Fibroblast of the aortic adventitia (primary cell): ENCODE data around the gene KRTAP10-6. TPM values are rescaled to one million over a fixed set of nuclear protein-coding genes. Genes with fewer than 3 reads are reported as not detected.
"Not testable (repeated sequence)": the region's sequence is repeated elsewhere in the genome, so short reads cannot be mapped to it uniquely, and the experiment has no call there.

Source experiments
- DNase-seq: peaks from one replicate; pipeline ENCODE4 v3.0.0-alpha.2; 2010; ENCODE audit warnings: low read depth
- H3K4me3 ChIP-seq: 2 replicates; pipeline ENCODE4 v1.5.1; 2011; ENCODE audit warnings: low read depth, mild to moderate bottlenecking, control low read depth, low read length, moderate library complexity
- CTCF ChIP-seq: IDR thresholded peaks from 2 replicates; pipeline ENCODE4 v1.5.1; 2011; ENCODE audit warnings: mild to moderate bottlenecking, low read length, control low read depth, inconsistent platforms; ENCODE audit not compliant: insufficient read depth
- total RNA-seq: library from RNA; depleted of rRNA; stranded (reverse); fragments of >200 nt; gene quantifications from 2 replicates; pipeline ENCODE4 v1.2.3, GENCODE V29; 2012; ENCODE audit warnings: low replicate concordance

KRTAP10-6 gene
- total RNA-seq, 1 donor: not detected

DNA sequence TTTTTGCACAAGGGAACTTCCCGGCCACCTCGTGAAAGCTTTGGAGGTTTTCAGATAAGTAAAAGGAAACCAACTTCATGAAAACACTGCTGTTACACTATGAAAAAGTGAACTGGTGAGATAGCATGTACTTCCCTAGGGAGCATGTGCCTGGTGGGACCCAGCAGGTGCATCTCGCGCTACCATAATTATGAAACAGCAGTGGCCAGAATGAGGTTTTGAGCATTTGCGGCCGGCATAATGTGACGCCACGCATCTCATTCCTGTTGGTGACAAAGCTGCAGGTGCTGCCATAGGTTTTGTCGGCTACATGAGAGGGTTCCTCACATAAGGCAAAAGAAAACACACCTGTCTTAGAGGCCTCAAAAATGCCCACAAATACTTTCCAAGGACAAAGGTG, 35.4 kb downstream of the KRTAP10-6 start:
- no peak for DNase-seq
- TF ChIP-seq CTCF: no peak
- H3K4me3 ChIP-seq: no peak overlapping the region

DNA sequence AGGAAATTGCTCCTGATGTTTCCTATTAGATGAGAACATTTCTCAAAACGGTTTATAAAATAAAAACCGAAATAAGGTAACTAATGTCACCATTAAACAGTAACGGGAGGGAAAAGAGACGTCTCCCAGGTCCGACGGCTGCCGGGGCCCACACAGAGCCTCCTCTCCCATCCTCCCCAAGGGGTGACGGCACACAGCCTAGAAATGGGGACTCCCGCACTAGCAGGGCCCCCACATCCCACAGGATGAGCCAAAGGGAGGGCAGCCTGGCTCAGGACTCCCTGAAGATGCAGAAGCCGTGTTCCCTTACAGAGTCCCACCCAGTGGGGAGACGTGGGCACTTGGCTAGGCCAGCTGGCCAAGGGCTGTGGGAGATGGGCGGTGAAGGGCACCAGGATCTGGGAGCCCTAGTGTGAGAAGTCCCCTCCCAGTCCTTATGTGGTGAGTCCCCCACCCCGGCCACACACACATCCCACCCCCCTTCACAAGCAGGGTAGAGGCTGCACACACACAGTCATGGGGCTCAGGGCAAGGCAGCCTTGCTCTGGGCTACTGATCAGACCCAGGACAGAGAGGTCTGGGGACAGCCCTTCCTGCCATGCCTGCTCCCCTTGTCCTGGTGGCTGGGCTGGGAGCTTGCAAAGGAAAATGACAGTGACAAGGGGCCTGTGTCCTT, 37.0 kb downstream of the KRTAP10-6 start:
- H3K4me3 ChIP-seq: no peak overlapping the region
- no peak for TF ChIP-seq CTCF
- DNase-seq: no peak

GRCh38 chr21:44552681-44553080, 39.6 kb downstream of the KRTAP10-6 start:
- no peak for DNase-seq
- H3K4me3 ChIP-seq: no peak overlapping the region
- TF ChIP-seq CTCF: no peak

DNA sequence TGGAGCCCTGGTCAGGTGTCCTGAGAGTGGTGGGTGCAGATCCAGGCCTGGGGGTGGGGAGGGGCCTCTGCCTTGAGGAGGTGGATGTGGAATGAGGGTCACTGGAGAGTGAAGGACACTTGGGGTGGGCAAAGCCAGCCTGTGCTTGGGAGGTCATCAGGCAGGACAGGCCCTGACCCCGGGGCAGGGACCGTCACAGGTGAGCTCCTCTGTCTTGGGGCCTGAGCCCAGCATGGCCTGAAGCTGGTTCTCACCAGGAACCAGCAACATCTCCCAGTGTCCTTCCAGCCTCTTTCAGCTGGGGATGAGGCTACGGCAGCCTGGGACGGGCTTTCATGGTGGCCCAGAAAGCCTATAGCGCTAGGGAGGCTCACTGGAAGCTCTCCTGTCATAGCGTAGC, 40.2 kb downstream of the KRTAP10-6 start:
- no peak for TF ChIP-seq CTCF
- DNase-seq: no peak
- no peak overlapping the region for H3K4me3 ChIP-seq

- DNase-seq: no peak
- no peak for TF ChIP-seq CTCF
- H3K4me3 ChIP-seq: no peak within 1 kb of the TSS
Measured at GRCh38 chr21:44551340-44551961, 40.9 kb downstream of the KRTAP10-6 start, which contains the start of gene KRTAP10-2. KRTAP10-2 (minus strand) TSS chr21:44551505; CDS start chr21:44551458, 47 bp downstream.

GRCh38 chr21:44550807-44551206, 41.5 kb downstream of the KRTAP10-6 start:
- no peak for TF ChIP-seq CTCF
- H3K4me3 ChIP-seq: no peak overlapping the region
- no peak for DNase-seq

DNA sequence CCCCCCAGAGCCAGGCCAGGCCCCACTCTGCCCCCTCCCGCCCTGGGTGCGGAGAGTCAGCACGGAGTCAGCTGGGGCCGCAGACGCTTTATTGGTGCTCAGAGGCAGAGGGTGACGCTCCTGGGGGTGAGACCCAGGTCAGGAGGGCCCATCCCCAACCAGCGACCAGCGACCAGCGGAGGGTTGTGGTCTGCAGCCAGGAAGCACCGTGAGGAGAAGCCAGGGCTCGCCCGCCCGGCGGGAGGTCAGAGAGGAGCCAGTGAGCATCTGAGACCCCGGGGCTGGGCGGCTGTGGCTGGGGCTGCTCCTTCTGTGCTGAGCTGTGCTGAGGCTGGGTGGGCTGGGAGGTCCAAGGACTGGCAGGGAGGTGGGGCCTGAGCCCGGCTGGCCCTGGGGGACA, 42.0 kb downstream of the KRTAP10-6 start:
- DNase-seq, H3K4me3 ChIP-seq: not testable (repeated sequence)
